Astrocyte (in vitro differentiated cells and primary cell): ENCODE data around the gene SMAD1. TPM values are rescaled to one million over a fixed set of nuclear protein-coding genes. Genes with fewer than 3 reads are reported as not detected.

Source experiments
- DNase-seq: peaks from one replicate; pipeline ENCODE4 v3.0.0-alpha.2; 2010; ENCODE audit warnings: low read depth
- FAIRE-seq: peaks from 2 replicates; lab custom pipeline; 2011; peaks lifted over from hg19 to GRCh38; lab: Jason Lieb, UNC
- H2AFZ ChIP-seq: 2 replicates; pipeline ENCODE4 v1.6.0; 2012; ENCODE audit warnings: low read depth, low read length, inconsistent platforms
- H3K27ac ChIP-seq: 2 replicates; pipeline ENCODE4 v1.5.1; 2011; ENCODE audit warnings: low read depth, low read length, inconsistent platforms
- H3K27me3 ChIP-seq: 2 replicates; pipeline ENCODE4 v1.6.0; 2011; ENCODE audit warnings: low read length, inconsistent platforms; ENCODE audit not compliant: insufficient read depth
- H3K36me3 ChIP-seq: 2 replicates; pipeline ENCODE4 v1.5.1; 2011; ENCODE audit warnings: low read length, inconsistent platforms; ENCODE audit not compliant: insufficient read depth
- H3K4me1 ChIP-seq: 2 replicates; pipeline ENCODE4 v1.5.1; 2011; ENCODE audit warnings: low read length, inconsistent platforms; ENCODE audit not compliant: insufficient read depth
- H3K4me2 ChIP-seq: 2 replicates; pipeline ENCODE4 v1.6.0; 2012; ENCODE audit warnings: low read length, inconsistent platforms
- H3K4me3 ChIP-seq: 2 replicates; pipeline ENCODE4 v1.5.1; 2011; ENCODE audit warnings: low read depth, mild to moderate bottlenecking, low read length, inconsistent platforms; ENCODE audit not compliant: insufficient read depth
- H3K79me2 ChIP-seq: 2 replicates; pipeline ENCODE4 v1.6.0; 2012; ENCODE audit warnings: mild to moderate bottlenecking, low read length, inconsistent platforms; ENCODE audit not compliant: insufficient read depth
- H3K9ac ChIP-seq: 2 replicates; pipeline ENCODE4 v1.6.0; 2012; ENCODE audit warnings: mild to moderate bottlenecking, low read length, inconsistent platforms
- H3K9me3 ChIP-seq: 2 replicates; pipeline ENCODE4 v1.5.1; 2012; ENCODE audit warnings: low read depth, mild to moderate bottlenecking, low read length, inconsistent platforms; ENCODE audit not compliant: insufficient read depth
- H4K20me1 ChIP-seq: 2 replicates; pipeline ENCODE4 v1.6.0; 2012; ENCODE audit warnings: low read length, inconsistent platforms; ENCODE audit not compliant: insufficient read depth
- H3K27ac Mint-ChIP-seq: one replicate; pipeline ENCODE4 v1.8.0; 2021; ENCODE audit warnings: mild to moderate bottlenecking, mixed read lengths; ENCODE audit not compliant: unreplicated experiment
- H3K27me3 Mint-ChIP-seq: one replicate; pipeline ENCODE4 v1.8.0; 2021; ENCODE audit warnings: low read depth, mixed read lengths; ENCODE audit not compliant: unreplicated experiment
- H3K36me3 Mint-ChIP-seq: one replicate; pipeline ENCODE4 v1.8.0; 2021; ENCODE audit warnings: low read depth, mixed read lengths; ENCODE audit not compliant: unreplicated experiment
- H3K4me1 Mint-ChIP-seq: one replicate; pipeline ENCODE4 v1.8.0; 2021; ENCODE audit warnings: low read depth, mixed read lengths; ENCODE audit not compliant: unreplicated experiment
- H3K4me3 Mint-ChIP-seq: one replicate; pipeline ENCODE4 v1.8.0; 2021; ENCODE audit warnings: mild to moderate bottlenecking, moderate library complexity, mixed read lengths; ENCODE audit not compliant: unreplicated experiment
- H3K9me3 Mint-ChIP-seq: one replicate; pipeline ENCODE4 v1.8.0; 2021; ENCODE audit warnings: mild to moderate bottlenecking, mixed read lengths; ENCODE audit not compliant: unreplicated experiment
- CTCF ChIP-seq: IDR thresholded peaks from 2 replicates; pipeline ENCODE4 v1.5.1; 2011; ENCODE audit warnings: low read depth, mild to moderate bottlenecking, inconsistent platforms, low read length, moderate library complexity; ENCODE audit not compliant: insufficient read depth
- EZH2 ChIP-seq: IDR thresholded peaks from 2 replicates; pipeline ENCODE4 v1.6.1; 2012; ENCODE audit warnings: mild to moderate bottlenecking, low read length, inconsistent platforms; ENCODE audit not compliant: insufficient read depth
- total RNA-seq: library from RNA; stranded (reverse); gene quantifications from 2 replicates; pipeline ENCODE4 v1.2.1, GENCODE V29; 2021

SMAD1 gene
- total RNA-seq, 1 donor from 2014 or later = 29.6 TPM

GRCh38 chr4:145501051-145501660, 19.5 kb downstream of the SMAD1 start:
- H3K27me3 Mint-ChIP-seq = no peaks in the 10 kb centered on the region
- H3K27ac Mint-ChIP-seq = no peak overlapping the region
- Histone ChIP-seq H3K4me1 (no peaks in the 10 kb centered on the region), H3K27me3 (no peaks in the 10 kb centered on the region), H3K36me3 (no peaks in the 10 kb centered on the region), H3K27ac (no peak overlapping the region), H2AFZ (no peak overlapping the region), H4K20me1 (peaks cover 50% of the 10 kb centered on the region), H3K9ac (no peak overlapping the region), H3K4me2 (no peak overlapping the region), H3K4me3 (no peak overlapping the region), H3K9me3 (no peaks in the 10 kb centered on the region), H3K79me2 (peaks cover 97% of the 10 kb centered on the region)
- peaks cover 1% of the 10 kb centered on the region for H3K36me3 Mint-ChIP-seq
- no peak for FAIRE-seq
- no peaks in the 10 kb centered on the region for H3K9me3 Mint-ChIP-seq
- DNase-seq = no peak
- H3K4me3 Mint-ChIP-seq = no peak overlapping the region
- H3K4me1 Mint-ChIP-seq = peaks cover 15% of the 10 kb centered on the region
- TF ChIP-seq EZH2 (no peak), CTCF (no peak)

GRCh38 chr4:145502809-145503208, 21.2 kb downstream of the SMAD1 start:
- Mint-ChIP-seq H3K9me3 (no peaks in the 10 kb centered on the region), H3K27me3 (no peaks in the 10 kb centered on the region), H3K27ac (no peak overlapping the region), H3K4me3 (no peak overlapping the region), H3K36me3 (peaks cover 1% of the 10 kb centered on the region), H3K4me1 (peaks cover 16% of the 10 kb centered on the region)
- H3K36me3 ChIP-seq = no peaks in the 10 kb centered on the region
- no peak overlapping the region for H3K4me3 ChIP-seq
- no peak overlapping the region for H3K4me2 ChIP-seq
- peaks cover 3% of the 10 kb centered on the region for H3K4me1 ChIP-seq
- peaks cover 36% of the 10 kb centered on the region for H4K20me1 ChIP-seq
- H2AFZ ChIP-seq = no peak overlapping the region
- FAIRE-seq (no peak), DNase-seq (no peak)
- TF ChIP-seq EZH2 = no peak
- no peak for TF ChIP-seq CTCF
- H3K79me2 ChIP-seq = peaks cover 97% of the 10 kb centered on the region
- H3K9ac ChIP-seq = no peak overlapping the region
- no peaks in the 10 kb centered on the region for H3K27me3 ChIP-seq
- H3K9me3 ChIP-seq = no peaks in the 10 kb centered on the region
- H3K27ac ChIP-seq = no peak overlapping the region

GRCh38 chr4:145503486-145504072, 21.9 kb downstream of the SMAD1 start:
- Mint-ChIP-seq H3K27me3 (no peaks in the 10 kb centered on the region), H3K36me3 (peaks cover 1% of the 10 kb centered on the region), H3K9me3 (no peaks in the 10 kb centered on the region), H3K27ac (no peak overlapping the region), H3K4me1 (peaks cover 16% of the 10 kb centered on the region), H3K4me3 (no peak overlapping the region)
- no peak overlapping the region for H3K27ac ChIP-seq
- TF ChIP-seq CTCF (no peak), EZH2 (no peak)
- H3K9ac ChIP-seq = no peak overlapping the region
- H3K79me2 ChIP-seq = peaks cover 97% of the 10 kb centered on the region
- no peaks in the 10 kb centered on the region for H3K9me3 ChIP-seq
- H3K4me3 ChIP-seq = no peak overlapping the region
- FAIRE-seq (no peak), DNase-seq (no peak)
- peaks cover 6% of the 10 kb centered on the region for H3K4me1 ChIP-seq
- H3K27me3 ChIP-seq = no peaks in the 10 kb centered on the region
- H2AFZ ChIP-seq = no peak overlapping the region
- H3K36me3 ChIP-seq = no peaks in the 10 kb centered on the region
- peaks cover 35% of the 10 kb centered on the region for H4K20me1 ChIP-seq
- no peak overlapping the region for H3K4me2 ChIP-seq
